Fibroblast of peridontal ligament (primary cell): Measurements from ENCODE around the gene MAIP1.

ENCODE experiments used
- DNase-seq: peaks from one replicate; pipeline ENCODE4 v3.0.0-alpha.2; 2010; ENCODE audit errors: extremely low read depth

The MAIP1 gene

DNA sequence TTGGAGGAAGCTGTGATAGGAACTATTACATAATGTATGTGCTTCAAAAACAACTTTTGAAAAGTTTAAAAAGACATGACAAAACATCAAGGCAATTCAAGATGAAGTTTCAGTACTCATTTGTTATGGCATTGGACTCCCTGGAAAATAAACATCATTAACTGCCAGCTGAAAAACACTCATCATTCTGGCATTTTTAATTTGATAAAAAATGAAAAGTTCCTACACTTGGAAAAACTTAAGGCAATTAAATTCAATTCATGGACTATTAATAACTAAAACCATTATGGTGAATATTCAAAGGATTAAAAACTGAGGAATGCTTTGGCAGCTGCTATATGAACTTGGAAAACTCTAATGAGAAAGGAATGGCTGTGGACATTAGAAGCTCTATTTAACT, 8.5 kb upstream of the MAIP1 start:
- peak; percentile 22 for DNase-seq

DNA sequence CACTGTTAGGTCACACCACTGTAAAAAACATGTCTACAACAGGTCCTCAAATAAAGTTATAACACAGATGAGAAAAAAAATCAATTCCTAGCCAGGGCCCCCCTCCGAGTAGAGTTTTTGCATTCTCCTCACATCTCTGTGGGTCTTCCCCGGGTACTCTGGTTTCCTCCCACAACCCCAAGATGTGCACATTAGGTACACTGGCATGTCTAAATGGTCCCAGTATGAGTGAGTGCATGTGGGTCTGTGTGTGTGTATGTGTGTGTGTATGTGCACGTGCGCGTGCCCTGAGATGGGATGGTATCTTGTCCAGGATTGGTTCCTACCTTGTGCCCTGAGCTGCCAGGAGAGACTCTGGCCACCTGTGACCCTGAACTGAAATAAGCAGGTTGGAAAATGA, 5.0 kb upstream of the MAIP1 start:
- DNase-seq = no peak

DNA sequence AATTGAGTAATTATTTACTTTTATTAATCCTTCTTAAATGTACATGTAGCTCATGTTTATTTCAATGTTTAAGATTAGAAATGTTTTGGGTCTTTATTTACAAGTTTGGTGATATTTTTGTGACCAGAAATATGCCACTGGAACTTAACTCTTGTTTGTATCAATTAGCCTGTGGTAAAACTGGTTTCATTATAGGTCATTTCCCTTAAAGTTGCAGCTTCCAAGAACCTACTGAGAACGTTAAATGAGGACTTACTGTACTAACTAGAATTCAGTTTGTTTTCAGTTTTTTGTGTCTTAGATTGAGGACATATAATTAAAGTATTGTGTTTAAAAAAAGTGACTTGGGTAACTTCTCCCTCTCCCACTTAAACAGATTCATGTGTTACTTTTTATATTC, 4.4 kb upstream of the MAIP1 start:
- DNase-seq = no peak

DNA sequence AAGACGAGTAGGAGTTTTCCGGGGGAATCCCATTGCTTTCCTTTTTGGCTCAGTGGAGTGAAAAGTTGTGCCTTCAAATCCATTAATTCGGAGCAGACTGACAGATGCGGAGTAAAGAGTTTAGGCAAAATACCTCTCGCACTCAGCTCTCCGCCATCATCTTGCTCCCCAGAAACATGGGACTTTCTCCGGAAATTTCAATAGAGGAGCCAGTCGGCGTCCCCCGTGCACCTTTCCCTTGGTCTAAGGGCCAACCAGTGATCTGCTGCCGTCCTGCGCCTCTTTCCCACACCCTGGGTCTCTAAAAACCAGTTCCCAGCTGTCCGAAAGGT, 409 bp upstream of the MAIP1 start:
- DNase-seq = peak; percentile 42

DNA sequence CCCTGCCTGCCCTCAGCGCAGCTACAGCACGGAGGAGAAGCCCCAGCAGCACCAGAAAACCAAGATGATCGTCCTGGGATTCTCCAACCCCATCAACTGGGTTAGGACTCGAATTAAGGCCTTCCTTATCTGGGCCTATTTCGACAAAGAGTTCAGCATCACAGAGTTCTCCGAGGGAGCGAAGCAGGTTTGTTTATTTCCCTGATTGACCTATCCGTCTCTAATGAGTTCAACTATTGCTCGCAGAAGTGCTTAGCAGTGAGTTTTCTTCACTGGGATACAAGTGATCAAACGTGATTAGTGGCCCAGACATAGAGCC, 639 bp downstream of the MAIP1 start:
- no peak for DNase-seq

DNA sequence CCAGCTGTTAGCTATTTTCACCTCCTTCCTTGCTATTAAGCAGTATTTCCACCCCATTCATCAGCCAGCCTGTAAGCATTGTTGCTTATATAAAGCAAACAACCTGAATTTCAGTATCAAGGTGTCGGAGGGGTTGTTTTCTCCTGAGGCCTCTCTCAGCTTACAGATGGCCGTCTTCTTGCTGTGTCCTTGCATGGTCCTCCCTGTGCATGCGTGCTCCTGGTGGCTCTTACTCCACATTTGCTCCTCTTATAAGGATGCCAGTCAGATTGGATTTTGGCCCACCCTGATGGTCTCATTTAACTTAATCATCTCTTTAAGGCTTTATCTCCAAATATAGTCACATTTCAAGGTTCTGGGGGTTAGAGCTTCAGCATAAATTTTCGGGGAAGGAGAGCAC, 2.6 kb downstream of the MAIP1 start:
- DNase-seq = no peak

DNA sequence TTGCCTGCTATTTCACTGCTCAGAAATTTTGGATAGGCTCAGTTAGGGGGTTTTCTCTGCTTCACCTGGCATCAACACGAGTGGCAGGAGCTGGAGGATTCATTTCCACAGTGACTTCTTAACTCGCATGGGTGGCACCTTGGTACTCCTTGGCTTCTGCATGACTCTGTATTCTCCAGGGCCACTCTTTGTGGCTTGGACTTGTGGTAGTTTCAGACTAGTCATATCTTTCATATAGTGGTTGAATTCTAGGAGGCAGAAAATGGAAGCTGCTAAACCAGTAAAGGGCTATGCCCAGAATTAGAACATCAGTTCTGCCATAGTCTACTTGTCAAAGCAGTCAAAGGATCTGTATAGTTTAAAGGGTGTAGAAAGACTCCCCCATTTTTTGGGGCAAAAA, 6.8 kb downstream of the MAIP1 start:
- DNase-seq = no peak

DNA sequence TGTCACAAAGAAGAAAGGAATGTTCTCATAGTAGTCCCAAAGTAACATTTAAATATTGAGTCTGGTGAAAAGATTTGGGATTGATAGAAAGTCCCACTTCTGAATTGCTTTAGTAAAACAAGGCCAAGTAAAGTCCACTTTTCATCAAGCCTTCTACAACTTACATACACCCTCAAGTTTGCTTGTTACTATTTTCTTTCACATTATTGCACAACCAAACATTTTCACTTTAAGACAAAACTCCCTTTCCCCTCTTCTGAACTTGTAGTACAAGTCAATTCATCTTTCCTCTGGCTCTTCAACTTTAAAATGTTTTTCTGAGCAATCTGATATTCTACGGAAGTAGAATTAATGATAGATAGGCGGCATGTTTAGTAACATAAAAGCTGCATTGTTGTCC, 11.0 kb downstream of the MAIP1 start:
- no peak for DNase-seq

DNA sequence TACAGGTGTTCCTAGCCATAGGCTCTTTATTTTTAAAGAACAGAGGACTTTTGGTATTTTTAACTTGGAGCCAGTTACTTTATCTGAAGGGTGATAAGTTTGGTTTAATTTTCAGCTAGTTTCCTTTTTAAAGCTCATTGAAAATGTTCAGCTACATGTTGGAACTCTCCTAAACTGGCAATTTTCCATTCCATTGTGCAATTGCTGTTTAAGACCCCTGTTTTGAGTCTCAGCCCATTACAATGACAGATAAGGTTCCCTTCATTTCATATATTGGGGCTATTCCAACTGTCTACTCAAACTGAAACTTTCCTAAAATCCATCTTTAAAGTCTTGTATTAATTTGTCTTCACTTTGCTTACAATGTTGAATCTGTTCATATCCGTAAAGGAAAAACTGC, 11.6 kb downstream of the MAIP1 start:
- no peak for DNase-seq

DNA sequence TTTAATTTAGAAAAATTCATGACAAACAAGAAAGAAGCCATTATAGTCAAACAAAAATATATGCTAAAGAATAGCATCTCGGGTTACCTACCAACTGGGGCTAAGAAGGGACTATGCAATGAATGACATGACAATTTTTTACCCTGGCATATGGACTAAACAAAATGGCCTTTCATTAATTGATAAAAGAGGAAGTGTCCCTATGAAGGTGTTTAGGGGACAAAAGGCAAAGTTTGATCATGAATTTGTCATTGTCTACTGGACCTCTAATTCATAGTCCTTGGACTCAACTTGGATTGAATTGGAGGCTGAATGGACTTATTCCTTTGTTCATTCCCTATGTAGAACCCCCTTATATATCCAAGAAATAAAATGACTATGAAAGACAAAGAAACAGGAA, 12.7 kb downstream of the MAIP1 start:
- no peak for DNase-seq

DNA sequence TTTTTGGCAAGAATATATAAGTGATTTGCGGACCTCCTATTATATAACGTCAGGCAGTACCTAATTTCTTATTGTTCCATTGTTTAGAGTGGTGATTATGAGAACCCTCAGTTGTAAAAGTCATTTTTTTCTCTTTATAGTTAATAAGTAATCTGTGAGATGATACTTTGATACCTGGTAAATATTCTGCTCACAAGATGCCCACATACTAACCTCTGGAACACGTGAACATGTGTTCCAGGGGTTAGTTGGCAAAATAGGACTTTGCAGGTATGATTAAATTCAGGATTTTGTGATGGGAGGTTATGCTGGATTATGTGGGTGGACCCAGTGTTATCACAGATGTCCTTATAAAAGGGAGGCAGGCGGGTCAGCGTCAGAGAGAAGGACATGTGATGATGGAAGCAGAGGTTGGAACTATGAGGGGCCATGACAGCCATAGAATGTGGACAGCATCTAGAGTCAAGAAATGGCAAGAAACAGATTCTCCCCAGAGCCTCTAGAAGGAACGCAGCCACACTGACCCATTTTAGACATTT, 16.8 kb downstream of the MAIP1 start:
- DNase-seq = no peak

DNA sequence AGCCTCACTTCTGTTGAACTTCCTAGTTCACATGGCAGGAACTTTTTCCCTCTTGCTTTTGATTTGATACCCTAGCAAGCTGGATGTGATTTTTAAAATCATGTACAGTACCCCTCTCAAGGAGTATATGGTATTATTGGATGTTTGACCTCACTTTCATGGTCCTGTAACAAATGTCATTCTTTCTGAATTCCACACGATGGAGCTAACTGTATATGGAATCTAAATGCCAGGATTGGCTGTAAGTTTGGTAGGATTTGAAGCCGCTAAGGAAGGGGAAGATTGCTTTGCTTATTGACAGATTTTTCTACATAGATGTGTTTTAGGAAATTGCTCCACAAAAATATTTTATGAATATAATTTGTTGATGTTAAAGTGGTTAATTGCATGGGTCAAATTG, 18.3 kb downstream of the MAIP1 start:
- DNase-seq = peak; percentile 83

DNA sequence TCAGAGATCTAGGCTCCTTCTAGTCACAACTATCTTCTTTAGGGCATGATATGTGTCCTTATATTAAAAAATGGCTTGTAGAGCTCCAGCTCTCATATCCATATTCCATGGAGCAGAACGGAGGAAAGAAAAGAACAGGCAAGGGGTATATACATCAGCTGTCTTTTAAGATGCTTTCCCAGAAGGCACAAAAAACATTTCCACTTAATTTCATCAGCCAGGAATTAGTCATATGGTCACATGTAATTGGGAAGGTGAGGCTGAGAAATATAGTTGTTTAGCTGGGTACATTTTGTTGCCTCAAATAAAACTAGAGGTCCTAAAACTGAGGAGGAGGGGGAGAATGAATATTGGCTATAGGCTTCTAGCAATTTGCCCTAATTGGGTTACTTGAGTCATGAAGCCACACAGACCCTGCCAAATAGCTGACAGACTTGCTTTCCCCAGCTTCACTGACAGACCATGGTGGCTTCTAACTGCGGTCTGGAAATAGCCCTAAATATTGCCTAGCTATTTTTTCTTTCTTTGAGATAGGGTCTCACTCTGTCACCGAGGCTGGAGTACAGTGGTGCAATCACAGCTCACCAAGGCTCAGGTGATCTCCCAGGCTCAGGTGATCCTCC, 20.0 kb downstream of the MAIP1 start:
- DNase-seq = peak; percentile 70

DNA sequence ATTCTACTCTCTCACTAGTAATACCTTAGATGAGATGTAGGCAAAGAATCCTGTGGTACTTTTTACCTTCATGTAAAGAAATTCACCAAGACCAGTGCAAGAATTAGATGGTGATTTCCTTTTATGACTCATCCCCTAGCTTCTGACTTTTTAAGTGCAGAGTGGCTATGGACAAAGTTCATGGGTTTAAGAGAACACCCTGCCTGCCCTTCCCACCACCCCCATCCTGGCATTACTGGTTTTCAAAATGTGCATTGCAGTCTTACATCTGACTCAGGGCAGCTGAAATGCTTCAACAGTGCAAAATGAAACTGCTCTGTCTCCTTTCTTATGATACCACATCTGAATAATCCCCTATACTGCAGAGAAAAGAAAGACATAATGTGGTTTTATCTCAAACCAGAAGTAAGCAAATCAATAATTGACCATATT, 22.6 kb downstream of the MAIP1 start:
- peak; percentile 90 for DNase-seq

DNA sequence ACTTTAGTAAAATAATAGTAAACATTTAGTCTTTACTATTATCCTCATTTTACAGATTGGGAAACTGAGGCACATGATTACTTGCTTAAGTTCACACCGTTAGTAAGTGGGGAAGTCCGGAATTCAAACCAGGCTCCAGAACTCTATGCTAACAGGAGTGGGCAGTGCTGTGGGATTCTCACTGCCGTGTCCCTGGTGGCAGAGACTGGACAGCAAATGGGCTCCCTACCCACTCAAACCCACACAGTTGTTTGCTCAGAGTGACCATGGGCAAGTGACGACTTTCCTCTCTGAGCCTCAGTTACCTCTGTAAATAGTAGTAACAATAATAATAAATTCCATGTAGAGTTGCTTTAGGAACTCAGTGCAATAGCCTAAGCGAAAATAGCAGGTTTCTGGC, 24.0 kb downstream of the MAIP1 start:
- DNase-seq = no peak

DNA sequence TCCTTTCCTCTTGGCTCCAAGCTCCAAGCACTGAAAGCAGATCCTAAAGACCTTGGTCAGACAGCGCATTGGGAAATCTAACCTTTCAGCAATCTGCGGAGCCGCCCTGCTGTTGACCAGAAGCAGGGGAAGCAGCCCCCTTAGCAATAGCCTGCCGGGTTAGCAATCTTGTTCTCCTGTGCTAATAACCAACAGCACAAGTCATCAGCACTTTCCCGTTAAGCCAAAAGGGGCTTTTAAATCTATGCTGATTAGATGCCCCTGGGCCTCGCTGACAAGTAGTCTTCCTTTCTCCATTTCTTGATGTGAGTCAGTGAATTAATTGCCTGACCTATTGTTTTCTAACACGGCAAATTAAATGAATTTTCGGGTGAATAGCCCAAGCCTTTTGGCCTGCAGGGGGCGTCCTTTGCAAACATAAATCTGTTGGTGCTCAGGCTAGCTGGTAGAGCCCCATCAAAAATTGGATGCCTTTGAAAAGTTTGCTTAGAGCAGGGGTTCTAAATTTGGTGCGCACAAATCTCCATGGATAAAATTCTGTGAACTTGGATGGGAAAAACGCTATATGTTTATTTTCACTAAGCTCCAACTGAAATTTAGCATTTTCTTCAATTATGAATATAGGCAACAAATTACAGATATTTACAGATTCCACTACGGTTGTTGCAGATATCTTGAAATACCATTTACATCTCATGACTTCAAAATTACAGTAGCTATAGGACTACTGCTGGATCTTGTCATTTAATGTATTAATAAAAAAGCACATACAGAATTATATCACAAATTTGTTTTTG, 24.6 kb downstream of the MAIP1 start:
- peak; percentile 94 for DNase-seq

DNA sequence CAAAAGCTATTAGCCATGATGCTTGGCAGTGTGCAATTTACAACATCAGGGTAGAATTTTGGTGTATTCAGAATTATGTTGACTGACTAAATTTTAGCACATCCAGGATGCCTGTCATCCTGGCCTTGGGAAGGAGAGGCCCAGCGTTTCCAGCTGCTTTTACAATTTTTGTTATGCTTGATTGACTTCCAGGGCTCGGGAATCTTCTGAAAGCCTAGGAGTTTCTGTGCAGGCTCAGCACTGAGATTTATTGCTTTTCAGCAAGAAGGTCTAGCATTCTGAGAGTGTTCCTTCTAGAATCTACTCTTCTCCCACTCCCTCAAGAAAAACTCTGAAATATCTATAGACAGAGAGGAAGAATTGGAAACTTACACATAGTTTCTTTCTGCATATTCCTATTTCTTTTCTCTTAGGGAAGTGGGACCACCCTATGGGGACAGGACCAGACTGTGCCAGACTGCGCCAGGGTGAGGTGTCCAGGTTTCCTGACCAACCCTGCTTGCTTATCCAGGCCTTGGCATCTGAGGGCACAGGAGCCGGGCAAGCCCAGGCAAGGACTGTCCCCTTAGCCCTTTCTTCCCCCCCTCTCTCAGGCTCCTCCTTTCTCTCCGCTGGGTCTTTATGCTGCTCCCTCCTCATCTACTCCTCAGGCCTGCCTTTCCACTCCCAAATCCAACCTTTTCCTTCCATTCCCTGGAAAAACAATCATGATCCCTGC, 26.9 kb downstream of the MAIP1 start:
- DNase-seq = peak; percentile 46

DNA sequence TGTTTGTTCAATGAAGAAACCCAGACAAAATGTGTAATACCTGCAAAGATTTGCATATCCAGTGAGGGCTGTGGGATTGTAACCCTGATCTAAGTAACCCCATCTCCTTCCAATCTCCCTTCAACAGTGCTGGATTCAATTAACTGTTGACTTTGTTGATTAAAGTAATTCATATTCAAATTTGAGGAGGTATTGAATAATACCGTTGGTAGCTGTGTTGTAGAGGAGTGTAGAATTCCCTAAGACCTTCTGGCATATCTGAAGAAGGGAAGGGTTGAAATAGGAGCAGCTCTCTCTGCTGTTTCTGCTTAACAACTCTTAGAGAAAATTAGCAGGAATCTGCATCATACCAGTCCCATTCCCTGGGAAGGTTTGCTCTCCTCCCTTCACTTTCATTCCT, 28.2 kb downstream of the MAIP1 start:
- peak; percentile 42 for DNase-seq

DNA sequence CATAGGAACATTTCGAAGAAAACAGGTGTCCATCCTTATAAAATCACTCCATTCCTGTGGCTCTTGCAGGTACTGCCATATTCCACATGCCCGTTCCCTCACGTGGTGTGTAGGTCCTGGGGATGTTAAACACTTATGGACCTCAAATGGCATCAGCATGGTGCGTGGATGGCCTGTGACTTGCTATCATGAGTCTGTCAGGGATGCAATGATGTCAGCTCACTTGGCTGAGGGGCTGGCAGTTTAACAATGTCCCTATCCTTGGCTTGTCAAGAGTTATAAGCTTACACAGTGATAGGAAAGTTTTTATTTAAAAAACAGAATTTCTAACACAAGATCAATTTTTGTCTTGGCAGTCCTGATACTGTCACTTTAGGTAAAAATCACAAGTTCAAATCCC, 28.8 kb downstream of the MAIP1 start:
- DNase-seq = no peak

DNA sequence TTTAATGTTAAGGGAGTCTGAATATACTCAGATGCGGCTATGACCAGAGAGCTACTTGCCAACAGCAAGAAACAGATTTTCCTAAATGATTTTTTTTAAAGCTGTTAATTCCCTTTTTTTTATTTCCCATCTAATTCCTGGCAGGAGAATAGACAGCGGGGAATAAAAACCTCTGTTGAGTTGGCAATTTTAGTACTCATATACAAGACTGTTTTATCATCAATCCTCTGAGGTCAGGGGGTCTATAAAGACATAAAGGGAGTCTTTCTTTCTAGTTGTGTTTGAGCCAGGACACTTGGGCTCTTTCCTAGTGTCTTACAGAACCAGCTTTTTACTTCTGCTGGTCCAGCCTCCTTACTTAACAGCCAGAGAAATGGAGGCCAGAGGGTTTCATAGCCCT, 29.4 kb downstream of the MAIP1 start:
- DNase-seq = no peak

DNA sequence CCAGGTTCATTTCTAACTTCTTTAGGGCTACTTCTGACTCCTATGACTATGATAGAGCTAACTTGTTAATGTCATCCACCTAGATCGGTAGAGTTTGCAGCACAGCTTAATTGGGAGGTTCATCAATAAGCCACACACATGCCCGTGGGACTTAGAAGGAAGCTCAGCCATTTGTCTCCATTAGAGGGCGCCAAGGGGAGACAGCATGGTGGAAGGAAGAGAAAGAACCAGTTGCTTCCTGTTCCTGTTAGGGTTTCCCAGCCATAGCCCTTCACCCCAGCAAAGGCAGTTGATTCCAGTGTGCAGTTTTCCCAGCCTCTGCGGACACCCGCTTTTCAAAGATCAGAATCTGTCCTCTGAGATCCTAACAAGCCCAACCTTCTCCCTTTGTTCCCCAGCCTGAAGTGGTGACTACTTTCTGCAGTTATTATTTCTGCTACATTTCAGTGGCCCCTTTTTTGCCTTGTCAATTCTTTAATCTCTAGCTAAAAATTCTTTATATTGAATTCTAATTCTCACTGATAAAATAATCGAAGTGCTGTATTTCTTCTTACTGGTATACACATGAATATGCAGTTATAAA, 30.3 kb downstream of the MAIP1 start:
- DNase-seq = peak; percentile 74

DNA sequence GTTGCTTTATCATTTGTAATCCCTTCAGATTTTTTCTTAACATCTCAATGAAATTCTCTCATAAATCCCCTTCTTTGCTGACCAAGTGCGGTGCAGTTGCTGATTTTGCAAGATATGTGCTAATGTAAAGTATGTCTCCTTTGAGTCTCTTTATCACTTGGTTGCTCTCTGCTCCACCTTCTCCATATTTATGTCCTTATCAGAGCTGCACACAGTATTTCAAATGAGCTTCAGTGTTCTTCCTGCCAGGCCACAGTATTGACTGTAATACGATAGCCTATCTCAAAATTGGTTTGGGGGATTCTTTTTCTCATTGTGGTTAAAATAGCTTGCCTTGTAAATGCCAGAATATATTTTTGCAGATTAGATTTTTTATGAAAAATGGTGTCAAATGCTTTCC, 32.2 kb downstream of the MAIP1 start:
- peak; percentile 45 for DNase-seq

DNA sequence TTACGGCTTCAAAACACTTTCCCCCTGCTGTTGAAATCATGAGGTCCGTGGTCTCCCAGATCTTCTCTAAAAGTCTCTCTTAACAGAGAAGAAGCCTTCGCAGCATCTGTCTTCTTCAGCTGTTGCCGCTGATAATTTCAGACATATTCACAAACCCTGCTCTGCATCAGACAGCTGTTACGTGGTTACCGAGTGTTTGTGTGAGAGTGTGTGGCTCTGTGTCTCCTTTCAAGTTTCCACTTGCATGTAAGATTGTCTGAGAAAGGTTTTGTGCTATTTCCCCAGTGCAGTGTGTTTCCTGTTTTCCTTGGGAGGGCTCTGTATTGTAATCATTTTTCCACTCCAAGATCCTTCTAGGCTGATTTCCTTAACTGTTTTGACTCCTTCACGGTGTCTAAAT, 32.8 kb downstream of the MAIP1 start:
- peak; percentile 75 for DNase-seq
